Mesenchymal stem cell (in vitro differentiated cells and primary cell): ENCODE results near the gene PKIG.

Experiments
- DNase-seq: peaks from one replicate; pipeline ENCODE4 v3.0.0-alpha.2; 2013
- H2AFZ ChIP-seq: one replicate; pipeline ENCODE4 v1.6.1; 2013; ENCODE audit warnings: low read depth, mild to moderate bottlenecking, control low read depth, inconsistent platforms, low read length, moderate library complexity
- H2AK5ac ChIP-seq: 2 replicates; pipeline ENCODE4 v1.6.1; 2013; ENCODE audit warnings: low read length, moderate library complexity, mild to moderate bottlenecking, inconsistent platforms; ENCODE audit not compliant: severe bottlenecking
- H2BK120ac ChIP-seq: one replicate; pipeline ENCODE4 v1.6.1; 2013; ENCODE audit warnings: low read depth, mild to moderate bottlenecking, inconsistent platforms, low read length, moderate library complexity
- H2BK12ac ChIP-seq, 2 experiments: one replicate each; pipeline ENCODE4 v1.6.1; 2013; ENCODE audit warnings: inconsistent platforms in 2 of 2, low read length in 2 of 2, mild to moderate bottlenecking in 2 of 2, moderate library complexity in 2 of 2, control low read depth in 1 of 2
- H2BK15ac ChIP-seq: one replicate; pipeline ENCODE4 v1.6.1; 2013; ENCODE audit warnings: mild to moderate bottlenecking, low read depth, inconsistent platforms; ENCODE audit not compliant: poor library complexity, severe bottlenecking
- H2BK5ac ChIP-seq: 2 replicates; pipeline ENCODE4 v1.6.1; 2013; ENCODE audit warnings: low read depth, mild to moderate bottlenecking, low read length, control low read depth, inconsistent platforms; ENCODE audit not compliant: poor library complexity, severe bottlenecking
- H3K14ac ChIP-seq, 2 experiments: one replicate each; pipeline ENCODE4 v1.6.1; 2013; ENCODE audit warnings: inconsistent platforms in 2 of 2, low read length in 2 of 2, control low read depth in 1 of 2, mild to moderate bottlenecking in 1 of 2, moderate library complexity in 1 of 2
- H3K18ac ChIP-seq, 2 experiments: one replicate each; pipeline ENCODE4 v1.6.1; 2013; ENCODE audit warnings: inconsistent platforms in 2 of 2, low read length in 2 of 2, control low read depth in 1 of 2, low read depth in 1 of 2, mild to moderate bottlenecking in 1 of 2
- H3K23ac ChIP-seq, 2 experiments: one replicate each; pipeline ENCODE4 v1.6.1; 2013; ENCODE audit warnings: inconsistent platforms in 2 of 2, low read length in 2 of 2, mild to moderate bottlenecking in 2 of 2, moderate library complexity in 2 of 2, control low read depth in 1 of 2
- H3K27ac ChIP-seq: 2 replicates; pipeline ENCODE4 v1.5.1; 2013; ENCODE audit warnings: mild to moderate bottlenecking, moderate library complexity, low read length, control low read depth, inconsistent platforms; ENCODE audit not compliant: poor library complexity, severe bottlenecking
- H3K27me3 ChIP-seq, 2 experiments: 2 replicates each; pipeline versions ENCODE4 v1.6.1 to v1.7.0; 2013; ENCODE audit warnings: low read length in 2 of 2, mild to moderate bottlenecking in 2 of 2, moderate library complexity in 2 of 2, control low read depth in 1 of 2, inconsistent platforms in 1 of 2; ENCODE audit not compliant: control insufficient read depth in 1 of 2, insufficient read depth in 1 of 2
- H3K36me3 ChIP-seq, 2 experiments: 2 replicates each; pipeline versions ENCODE4 v1.6.1 to v1.7.0; 2013; ENCODE audit warnings: low read length in 2 of 2, control low read depth in 1 of 2, inconsistent platforms in 1 of 2, low read depth in 1 of 2, mild to moderate bottlenecking in 1 of 2; ENCODE audit not compliant: insufficient read depth in 2 of 2, control insufficient read depth in 1 of 2
- H3K4ac ChIP-seq, 2 experiments: one replicate each; pipeline ENCODE4 v1.6.1; 2013; ENCODE audit warnings: inconsistent platforms in 2 of 2, low read length in 2 of 2, mild to moderate bottlenecking in 2 of 2, moderate library complexity in 2 of 2, control low read depth in 1 of 2, low read depth in 1 of 2
- H3K4me1 ChIP-seq: 2 replicates; pipeline ENCODE4 v1.6.1; 2013; ENCODE audit warnings: low read depth, low read length, control low read depth; ENCODE audit not compliant: control insufficient read depth, insufficient read depth
- H3K4me2 ChIP-seq: 2 replicates; pipeline ENCODE4 v1.6.1; 2013; ENCODE audit warnings: low read length, mild to moderate bottlenecking, inconsistent platforms; ENCODE audit not compliant: poor library complexity, severe bottlenecking
- H3K4me3 ChIP-seq, 2 experiments: 2 replicates each; pipeline versions ENCODE4 v1.5.1 to v1.7.0; 2013; ENCODE audit warnings: low read length in 2 of 2, mild to moderate bottlenecking in 2 of 2, control low read depth in 1 of 2, low read depth in 1 of 2; ENCODE audit not compliant: insufficient read depth in 1 of 2
- H3K79me1 ChIP-seq: replicated peaks from 2 replicates; pipeline ENCODE4 v1.6.1; 2013; ENCODE audit warnings: mild to moderate bottlenecking, control low read depth, low read length, inconsistent platforms; ENCODE audit not compliant: poor library complexity, severe bottlenecking
- H3K9ac ChIP-seq: 2 replicates; pipeline ENCODE4 v1.7.0; 2013; ENCODE audit warnings: mild to moderate bottlenecking, low read length, moderate library complexity
- H3K9me3 ChIP-seq: 2 replicates; pipeline ENCODE4 v1.7.0; 2013; ENCODE audit warnings: mild to moderate bottlenecking, low read length; ENCODE audit not compliant: control insufficient read depth
- H4K8ac ChIP-seq: one replicate; pipeline ENCODE4 v1.6.1; 2013; ENCODE audit warnings: inconsistent platforms, mild to moderate bottlenecking, low read length, moderate library complexity
- H4K91ac ChIP-seq: one replicate; pipeline ENCODE4 v1.6.1; 2013; ENCODE audit warnings: mild to moderate bottlenecking, low read length, inconsistent platforms
- WGBS: methylation state at CpG from one replicate; pipeline ENCODE4 v1.1.7; 2013; ENCODE audit warnings: mixed read lengths; 5-methylcytosine and 5-hydroxymethylcytosine counted together

Gene PKIG

GRCh38 chr20:44566811-44567210, 15.6 kb upstream of the PKIG start:
- Histone ChIP-seq H3K14ac (no peak overlapping the region), H3K4me1 (no peaks in the 10 kb centered on the region), H3K27ac (no peak overlapping the region), H3K9ac (no peak overlapping the region), H2BK120ac (no peak overlapping the region), H3K79me1 (peaks cover 11% of the 10 kb centered on the region), H2AFZ (no peak overlapping the region), H2BK15ac (no peak overlapping the region), H3K23ac (no peak overlapping the region), H3K27me3 (no peaks in the 10 kb centered on the region), H3K36me3 (no peaks in the 10 kb centered on the region), H2AK5ac (no peak overlapping the region), H2BK12ac (no peak overlapping the region), H4K8ac (no peak overlapping the region), H3K9me3 (no peaks in the 10 kb centered on the region), H3K18ac (no peak overlapping the region), H3K4me2 (no peak overlapping the region), H4K91ac (no peak overlapping the region), H3K4ac (no peak overlapping the region), H3K4me3 (no peak overlapping the region), H2BK5ac (no peak overlapping the region)
- DNase-seq: no peak

GRCh38 chr20:44570367-44570766, 12.0 kb upstream of the PKIG start:
- Histone ChIP-seq H2BK120ac (no peak overlapping the region), H2BK15ac (no peak overlapping the region), H3K18ac (peak overlapping the region in 1 of 2 experiments; percentile 1), H3K14ac (no peak overlapping the region), H3K27me3 (no peaks in the 10 kb centered on the region), H3K27ac (no peak overlapping the region), H2BK5ac (no peak overlapping the region), H3K4me3 (no peak overlapping the region), H3K9me3 (no peaks in the 10 kb centered on the region), H3K4me1 (peaks cover 7% of the 10 kb centered on the region), H3K9ac (no peak overlapping the region), H3K79me1 (peaks cover 8% of the 10 kb centered on the region), H3K4me2 (no peak overlapping the region), H2AK5ac (no peak overlapping the region), H2BK12ac (peak overlapping the region; percentile 4 to 93), H3K23ac (no peak overlapping the region), H4K8ac (no peak overlapping the region), H4K91ac (no peak overlapping the region), H3K36me3 (no peaks in the 10 kb centered on the region), H3K4ac (peak overlapping the region in 1 of 2 experiments; percentile 9), H2AFZ (no peak overlapping the region)
- no peak for DNase-seq
- WGBS: no CpG with 5 or more reads among the region's 1 CpG

DNA sequence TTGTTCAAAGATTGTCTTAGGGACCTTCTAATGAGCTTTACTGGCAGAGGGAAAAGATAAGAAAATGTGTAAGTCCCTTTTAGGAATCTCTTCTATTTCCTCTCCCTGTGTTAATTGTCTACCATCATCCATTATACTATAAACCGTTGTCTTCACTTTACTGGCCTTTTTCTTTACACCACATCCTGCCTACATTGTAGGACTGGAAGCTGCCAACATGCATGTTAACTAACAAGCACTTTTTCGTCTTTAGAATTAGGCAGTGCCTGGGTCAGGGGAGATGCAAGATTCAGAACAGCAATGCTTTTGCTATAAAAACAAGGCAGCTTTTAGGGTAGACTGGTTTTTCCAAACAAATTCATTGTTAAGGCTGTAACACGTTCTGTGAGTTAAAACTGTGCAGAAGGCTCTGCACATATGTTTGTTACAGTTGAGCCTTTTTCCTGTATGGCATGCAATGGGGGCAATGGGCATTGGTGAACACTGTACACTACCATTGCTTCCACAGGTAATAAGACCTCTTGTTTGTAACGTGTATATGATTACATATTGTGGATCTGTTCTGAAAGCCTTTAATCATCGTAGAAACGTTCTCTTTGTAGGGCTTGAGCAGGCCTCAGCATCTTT, 10.9 kb upstream of the PKIG start:
- peaks cover 13% of the 10 kb centered on the region for H3K79me1 ChIP-seq
- H2BK5ac ChIP-seq: no peak overlapping the region
- no peak overlapping the region for H2BK15ac ChIP-seq
- H3K4ac ChIP-seq: no peak overlapping the region
- H3K14ac ChIP-seq: no peak overlapping the region
- H2BK12ac ChIP-seq: peak overlapping the region; percentile 45 to 69
- no peak overlapping the region for H3K23ac ChIP-seq
- H3K9me3 ChIP-seq: no peaks in the 10 kb centered on the region
- DNase-seq: peak; percentile 24
- H3K18ac ChIP-seq: peak overlapping the region; percentile 52 to 71
- no peaks in the 10 kb centered on the region for H3K27me3 ChIP-seq
- no peak overlapping the region for H2AK5ac ChIP-seq
- H3K9ac ChIP-seq: peak overlapping the region; percentile 92
- peaks cover 8% of the 10 kb centered on the region for H3K4me1 ChIP-seq
- H4K91ac ChIP-seq: no peak overlapping the region
- no peak overlapping the region for H3K4me3 ChIP-seq
- H2AFZ ChIP-seq: no peak overlapping the region
- no peak overlapping the region for H4K8ac ChIP-seq
- H3K27ac ChIP-seq: no peak overlapping the region
- WGBS: 50% methylated on average over 6 of the region's 6 CpGs
- H3K4me2 ChIP-seq: no peak overlapping the region
- H2BK120ac ChIP-seq: peak overlapping the region; percentile 71
- H3K36me3 ChIP-seq: no peaks in the 10 kb centered on the region

- 11% methylated on average over 6 of the region's 6 CpGs for WGBS
- H3K36me3 ChIP-seq: no peaks in the 10 kb centered on the region
Observed at GRCh38 chr20:44572551-44573500, 9.6 kb upstream of the PKIG start.

More at GRCh38 chr20:44572551-44573500, 9.6 kb upstream of the PKIG start:
- H2BK15ac ChIP-seq: no peak overlapping the region
- H2BK5ac ChIP-seq: peak overlapping the region; percentile 15
- no peak overlapping the region for H3K14ac ChIP-seq
- H3K23ac ChIP-seq: no peak overlapping the region
- H2BK120ac ChIP-seq: no peak overlapping the region
- no peaks in the 10 kb centered on the region for H3K27me3 ChIP-seq
- peaks cover 8% of the 10 kb centered on the region for H3K4me1 ChIP-seq
- H3K4me3 ChIP-seq: peak overlapping the region in 1 of 2 experiments; percentile 46
- no peaks in the 10 kb centered on the region for H3K9me3 ChIP-seq
- peak overlapping the region; percentile 88 for H3K27ac ChIP-seq
- H2AFZ ChIP-seq: no peak overlapping the region
- H3K18ac ChIP-seq: peak overlapping the region; percentile 79 to 96
- peak overlapping the region; percentile 23 for H3K4me2 ChIP-seq
- H2BK12ac ChIP-seq: peak overlapping the region in 1 of 2 experiments; percentile 98
- no peak overlapping the region for H4K91ac ChIP-seq
- DNase-seq: peak; percentile 91
- H2AK5ac ChIP-seq: no peak overlapping the region
- H3K4ac ChIP-seq: peak overlapping the region in 1 of 2 experiments; percentile 92
- H4K8ac ChIP-seq: peak overlapping the region; percentile 66
- peaks cover 12% of the 10 kb centered on the region for H3K79me1 ChIP-seq
- peak overlapping the region; percentile 92 for H3K9ac ChIP-seq
